HG02642 (cell line): Measurements from ENCODE around the gene BLOC1S6.

Experiments used
- ATAC-seq: cut with Tn5 transposase; IDR thresholded peaks from one replicate; pipeline ENCODE4 v1.9.1; 2021; ENCODE audit warnings: mild to moderate bottlenecking; ENCODE audit not compliant: unreplicated experiment, poor library complexity

Gene BLOC1S6

DNA sequence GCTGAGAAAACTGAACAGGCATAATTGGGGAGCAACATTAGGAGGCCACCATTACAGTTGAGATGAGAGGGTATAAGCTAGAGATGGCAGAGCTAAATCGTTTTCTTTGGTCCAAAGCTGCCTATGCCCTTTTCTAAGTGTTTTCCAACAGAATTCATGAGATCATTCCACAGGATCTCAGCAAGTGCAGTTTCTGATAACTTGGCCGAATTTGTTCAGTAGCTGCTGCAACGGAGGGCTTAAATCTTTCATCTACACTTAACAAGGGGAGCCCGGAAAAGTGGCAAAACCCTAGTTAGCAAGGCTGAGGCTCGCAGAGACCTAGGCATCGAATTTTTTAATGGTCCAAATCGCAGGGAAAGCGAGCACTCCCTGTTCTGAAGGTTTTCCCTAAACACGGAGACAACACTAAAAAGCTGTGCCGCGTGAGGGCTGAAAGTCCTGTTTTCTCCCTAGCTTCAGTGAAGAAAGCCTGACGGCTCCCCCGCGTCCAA, 531 bp upstream of the BLOC1S6 start:
- ATAC-seq: no peak

- ATAC-seq: no peak
Measured at GRCh38 chr15:45587863-45588170, 638 bp downstream of the BLOC1S6 start.

GRCh38 chr15:45588219-45588875, 1.2 kb downstream of the BLOC1S6 start:
- ATAC-seq: no peak

- ATAC-seq: no peak
Measured at GRCh38 chr15:45589256-45589655, 2.1 kb downstream of the BLOC1S6 start.

DNA sequence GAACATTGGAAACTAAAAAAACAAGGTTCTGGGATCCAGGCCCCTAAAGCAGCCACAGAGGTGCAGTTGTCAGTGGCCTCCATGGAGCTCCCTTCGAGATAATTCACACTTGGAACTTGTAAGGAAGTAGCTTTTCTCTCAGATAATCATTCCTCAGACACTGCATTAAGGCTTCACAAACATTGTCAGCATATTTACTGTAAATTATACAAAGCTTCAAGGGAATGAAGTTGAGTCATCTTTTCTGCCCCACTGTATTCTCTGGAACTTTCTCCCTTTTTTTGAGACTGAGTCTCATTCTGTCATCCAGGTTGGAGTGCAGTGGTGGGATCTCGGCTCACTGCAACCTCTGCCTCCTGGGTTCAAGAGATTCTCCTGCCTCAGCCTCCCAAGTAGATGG, 7.1 kb downstream of the BLOC1S6 start:
- ATAC-seq: no peak

DNA sequence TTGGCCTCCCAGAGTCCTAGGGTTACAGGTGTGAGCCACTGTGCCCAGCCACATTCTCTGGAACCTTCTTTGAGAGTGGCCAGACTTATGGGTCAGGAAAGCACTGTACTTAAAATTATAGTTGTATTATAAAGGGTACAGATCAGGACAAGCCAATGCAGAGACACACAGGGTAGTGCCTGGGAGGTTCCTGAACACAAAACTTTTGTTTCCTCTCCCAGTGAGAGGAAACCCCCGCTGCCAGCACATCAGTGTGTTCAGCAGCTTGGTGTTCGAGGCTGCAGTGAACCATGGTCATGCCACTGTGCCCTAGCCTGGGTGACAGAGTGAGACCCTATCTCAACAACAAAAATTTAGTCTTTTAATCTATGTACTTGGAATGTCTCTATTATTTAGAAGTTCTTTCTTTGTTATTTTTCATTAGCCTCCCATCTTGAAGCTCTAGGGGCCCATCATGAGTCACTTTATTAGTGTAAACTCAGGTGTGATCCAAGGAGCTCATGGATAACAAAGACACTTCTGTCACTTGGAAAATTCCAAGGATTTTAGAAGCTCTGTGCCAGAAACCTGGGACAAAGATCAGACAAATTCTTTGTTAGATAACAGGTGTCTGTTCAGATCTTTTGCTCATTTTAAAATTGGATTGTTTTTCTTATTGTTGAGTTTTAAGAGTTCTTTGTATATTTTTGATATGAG, 7.8 kb downstream of the BLOC1S6 start:
- ATAC-seq: no peak

DNA sequence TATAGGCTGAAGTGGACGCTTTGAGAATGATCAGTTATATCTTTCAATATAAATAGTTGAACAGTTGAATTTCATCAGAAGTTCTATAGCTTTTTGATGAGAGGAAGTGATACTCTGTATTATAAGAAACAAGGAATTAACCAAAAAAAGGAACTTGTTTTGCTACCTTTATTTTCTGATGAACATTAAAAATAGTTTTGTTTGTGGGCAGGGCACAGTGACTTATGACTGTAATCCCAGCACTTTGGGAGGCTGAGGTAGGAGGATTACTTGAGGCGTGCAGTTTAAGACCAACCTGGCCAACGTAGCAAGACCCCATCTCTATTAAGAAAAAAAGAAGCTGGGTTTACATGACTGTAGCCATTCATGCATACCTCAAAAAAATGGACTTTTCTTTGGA, 16.7 kb downstream of the BLOC1S6 start:
- ATAC-seq: no peak

DNA sequence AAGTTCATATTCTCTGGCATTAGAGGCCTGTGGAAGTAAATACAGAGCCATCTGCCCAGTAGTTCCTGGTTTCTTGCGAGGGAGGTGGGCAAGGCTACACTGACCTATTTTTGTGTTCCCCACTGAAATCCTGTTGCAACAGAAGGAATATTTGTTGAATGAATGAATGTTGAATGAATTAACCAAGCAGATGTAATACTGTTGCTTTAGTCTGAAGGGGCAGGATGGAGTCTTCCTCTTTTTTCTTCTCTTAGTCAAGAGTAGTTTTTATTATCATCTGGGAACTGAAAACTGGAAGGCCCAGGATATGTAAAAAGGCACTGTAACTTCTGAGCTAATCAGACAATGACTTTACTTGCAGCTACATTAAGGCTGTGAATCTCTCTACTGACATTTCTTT, 17.1 kb downstream of the BLOC1S6 start:
- ATAC-seq: no peak

DNA sequence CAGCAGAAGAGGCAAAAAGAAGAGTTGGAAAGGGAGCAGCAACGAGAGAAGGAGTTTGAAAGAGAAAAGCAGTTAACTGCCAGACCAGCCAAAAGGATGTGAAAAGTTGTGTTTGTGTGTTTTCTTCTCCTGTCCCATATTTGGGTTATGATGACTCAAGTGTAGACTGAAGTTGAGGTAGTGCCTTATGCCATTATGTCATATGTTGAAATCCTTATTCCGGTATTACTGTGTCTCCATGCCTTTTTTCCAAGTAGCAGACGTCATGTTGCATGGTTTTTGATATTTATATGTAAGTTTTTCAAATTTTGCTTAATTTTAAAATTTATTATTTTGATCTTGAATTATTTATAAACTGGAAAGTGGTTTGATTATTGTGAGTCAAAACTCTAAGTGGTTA, 19.2 kb downstream of the BLOC1S6 start:
- no peak for ATAC-seq

- no peak for ATAC-seq
Measured at GRCh38 chr15:45606841-45607240, 19.7 kb downstream of the BLOC1S6 start.

- ATAC-seq: no peak
Measured at GRCh38 chr15:45611305-45611704, 24.1 kb downstream of the BLOC1S6 start.

DNA sequence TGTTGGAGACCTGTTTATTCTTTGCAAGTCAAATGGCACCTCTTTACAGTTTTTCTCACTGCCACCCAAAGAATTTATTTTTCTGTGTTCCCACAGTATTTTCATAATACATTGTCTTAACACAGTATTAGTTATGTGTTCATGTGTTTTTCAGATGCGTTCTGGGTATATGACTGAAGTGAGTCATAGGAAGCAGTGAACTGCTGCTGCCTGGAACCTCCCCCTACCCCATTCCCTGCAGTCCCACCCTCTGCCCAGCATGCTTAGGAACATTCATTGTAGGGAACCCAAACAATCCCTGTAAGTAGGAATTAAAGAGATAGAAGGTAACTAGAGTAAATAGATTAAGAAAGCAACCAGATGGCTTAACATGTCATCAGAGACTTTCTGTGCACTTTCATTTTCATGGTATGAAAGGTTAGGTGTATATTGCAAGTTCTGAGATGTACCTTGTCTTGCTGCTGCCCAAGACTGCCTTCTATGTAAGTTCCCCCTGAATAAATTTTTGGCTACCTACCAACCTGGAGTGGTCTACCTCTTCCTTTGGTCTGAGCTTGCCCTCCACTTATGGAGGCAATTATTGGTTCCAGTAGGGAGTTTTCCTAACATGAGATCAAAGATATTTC, 25.7 kb downstream of the BLOC1S6 start:
- peak; percentile 36 for ATAC-seq

DNA sequence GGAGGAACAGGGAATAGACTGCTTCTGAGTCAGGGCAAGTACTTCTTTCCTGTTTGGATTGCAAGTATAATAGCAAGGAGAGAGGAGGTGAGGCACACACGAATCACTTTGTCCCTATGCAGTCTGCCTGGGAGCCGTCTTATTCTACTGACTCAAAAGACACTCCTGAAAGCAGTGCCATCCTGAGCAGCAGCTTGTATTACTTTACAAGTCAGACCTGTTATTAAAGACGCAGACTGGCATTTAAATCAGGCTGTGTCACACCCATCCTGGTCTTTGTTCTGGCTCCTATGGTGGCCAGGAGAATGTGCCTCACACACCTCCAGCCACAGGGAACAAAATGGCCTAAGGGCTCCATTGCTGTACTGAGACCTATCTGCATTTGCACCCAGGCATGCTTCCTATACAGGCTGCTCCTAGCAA, 29.7 kb downstream of the BLOC1S6 start:
- ATAC-seq: no peak

GRCh38 chr15:45618813-45619212, 31.6 kb downstream of the BLOC1S6 start:
- no peak for ATAC-seq

DNA sequence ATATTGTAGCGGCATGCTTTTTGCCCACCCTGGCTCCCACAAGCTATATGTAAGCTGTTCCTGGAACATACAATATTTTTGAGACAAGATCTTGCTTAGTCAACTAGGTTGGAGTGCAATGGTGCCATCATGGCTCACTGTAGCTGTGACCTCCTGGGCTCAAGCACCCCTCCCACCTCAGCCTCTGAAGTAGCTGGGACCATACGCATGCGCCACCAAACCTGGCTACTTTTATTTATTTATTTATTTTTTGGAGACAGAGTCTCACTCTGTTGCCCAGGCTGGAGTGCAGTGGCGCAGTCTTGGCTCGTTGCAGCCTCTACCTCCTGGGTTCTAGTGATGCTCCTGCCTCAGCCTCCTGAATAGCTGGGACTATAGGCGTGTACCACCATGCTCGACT, 41.0 kb downstream of the BLOC1S6 start:
- ATAC-seq: no peak

- no peak for ATAC-seq
Measured at GRCh38 chr15:45630917-45631691, 43.9 kb downstream of the BLOC1S6 start.

DNA sequence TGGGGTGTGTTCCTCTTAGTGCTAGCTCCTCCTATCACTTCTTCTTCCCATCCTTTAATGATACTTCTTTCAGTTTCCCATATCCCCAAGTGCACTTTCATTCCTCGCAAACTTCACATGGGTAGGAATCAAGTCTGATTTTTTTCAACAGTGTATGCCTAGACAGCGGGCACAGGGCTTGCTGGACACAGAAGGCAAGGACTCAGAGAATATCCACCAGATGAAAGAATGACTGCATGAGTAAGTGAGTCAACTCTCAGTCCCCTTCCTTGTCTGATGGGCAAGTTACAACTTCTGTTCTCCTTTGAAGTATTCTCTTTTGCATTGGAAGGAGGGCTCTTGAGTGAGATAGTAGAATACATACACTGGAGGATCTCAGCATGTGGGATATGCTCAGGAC, 44.6 kb downstream of the BLOC1S6 start:
- ATAC-seq: no peak

DNA sequence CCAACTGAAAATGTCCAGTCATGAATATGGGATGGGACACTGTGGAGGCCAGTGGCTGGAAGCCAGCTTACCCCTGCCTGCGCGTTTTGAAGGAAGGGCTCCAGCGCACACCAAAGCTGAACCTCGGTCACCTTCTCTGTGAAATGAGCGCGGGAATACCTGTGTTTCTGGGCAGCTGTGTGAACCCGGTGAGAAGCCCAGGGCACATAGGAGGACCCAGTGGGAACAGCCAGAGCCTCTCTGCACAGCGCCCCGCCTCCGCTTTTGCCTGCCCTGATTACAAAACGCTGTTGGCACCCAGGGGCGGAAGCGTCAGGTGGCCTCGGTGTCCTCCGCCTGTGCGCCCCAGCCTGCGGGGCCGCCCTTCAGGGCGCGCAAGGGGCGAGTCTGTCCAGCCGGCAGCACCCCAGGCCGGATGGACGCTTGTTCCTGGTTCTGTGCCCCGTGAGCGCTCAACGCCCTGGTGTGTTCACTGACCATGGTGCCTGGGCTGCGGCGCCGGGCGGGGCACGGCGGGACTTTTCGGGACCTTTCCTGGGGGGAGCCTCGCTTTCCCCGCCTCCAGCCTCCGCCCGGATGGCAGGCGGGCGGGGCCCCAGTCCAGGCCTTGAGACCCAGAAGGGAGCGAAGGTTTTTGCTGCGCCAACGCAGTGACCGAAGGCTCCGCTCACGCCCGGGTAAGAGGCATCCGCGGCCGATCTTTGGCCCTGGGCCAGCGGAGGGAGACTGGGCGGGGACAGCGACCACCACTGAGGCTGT, 47.4 kb downstream of the BLOC1S6 start, which contains the start of gene SQOR:
SQOR (plus strand) TSS at position 598 of the 759 bp plus-strand sequence. CDS start 23,895 bp downstream, outside the sequence.
- ATAC-seq: peak; percentile 80

DNA sequence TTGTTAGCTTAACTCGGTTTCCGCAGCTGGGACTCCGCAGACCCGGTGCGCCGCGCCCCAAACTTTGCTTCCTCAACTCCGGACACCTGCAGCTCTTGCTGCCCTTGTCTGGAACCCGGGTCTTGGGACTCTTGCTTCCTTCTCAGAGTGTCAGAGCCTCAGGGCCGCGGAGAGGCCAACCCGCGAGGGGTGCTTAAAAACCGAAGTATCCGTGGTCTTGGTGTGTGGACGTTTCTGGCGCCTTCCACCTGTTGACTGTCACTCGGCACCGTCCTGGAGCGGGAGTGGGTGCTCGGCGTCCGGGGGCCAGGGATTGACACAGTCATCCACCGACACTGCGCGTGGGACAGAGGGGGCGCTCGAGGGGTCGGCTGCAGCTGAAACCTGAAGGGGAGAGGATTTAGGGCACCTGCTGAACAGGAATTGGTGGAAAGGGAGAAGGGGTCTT, 48.0 kb downstream of the BLOC1S6 start:
- peak; percentile 61 for ATAC-seq

- no peak for ATAC-seq
Measured at GRCh38 chr15:45635763-45636292, 48.6 kb downstream of the BLOC1S6 start.
